HG03558 (cell line): ENCODE measurements around the gene NOXRED1.
"Not testable (repeated sequence)": the region's sequence is repeated elsewhere in the genome, so short reads cannot be mapped to it uniquely, and the experiment has no call there.

ENCODE experiments used
- ATAC-seq: cut with Tn5 transposase; IDR thresholded peaks from one replicate; pipeline ENCODE4 v1.9.1; 2021; ENCODE audit warnings: moderate number of reproducible peaks; ENCODE audit not compliant: unreplicated experiment; ENCODE audit errors: extremely low read depth

NOXRED1 gene

GRCh38 chr14:77423423-77423822, at the start of gene NOXRED1:
TSS of gene NOXRED1 (minus strand) at chr14:77423523. CDS start at chr14:77422889, 634 bp downstream.
- ATAC-seq = no peak

GRCh38 chr14:77470224-77470870, 47.0 kb upstream of the NOXRED1 start:
- ATAC-seq = no peak

- ATAC-seq = no peak
These were observed 46.2 kb upstream of the NOXRED1 start for GRCh38 chr14:77469539-77469938.

- ATAC-seq = no peak
These were observed 45.8 kb upstream of the NOXRED1 start for GRCh38 chr14:77469067-77469505.

- ATAC-seq = no peak
These were observed 44.5 kb upstream of the NOXRED1 start for GRCh38 chr14:77467801-77468200.

- ATAC-seq = no peak
These were observed 35.9 kb upstream of the NOXRED1 start for GRCh38 chr14:77459072-77459723.

GRCh38 chr14:77458249-77458950, 35.1 kb upstream of the NOXRED1 start:
- no peak for ATAC-seq

GRCh38 chr14:77457522-77458248, 34.4 kb upstream of the NOXRED1 start, which contains the start of the genes AHSA1 and VIPAS39:
TSS of gene AHSA1 (plus strand) at chr14:77458093. CDS start at chr14:77458190, 97 bp downstream.
TSS of gene VIPAS39 (minus strand) at chr14:77457601. CDS start at chr14:77454102, 3,499 bp downstream.
- peak; percentile 87 for ATAC-seq

- no peak for ATAC-seq
These were observed 33.8 kb upstream of the NOXRED1 start for GRCh38 chr14:77457115-77457521.

- ATAC-seq = no peak
These were observed 32.8 kb upstream of the NOXRED1 start for GRCh38 chr14:77455966-77456640.

- no peak for ATAC-seq
These were observed 18.9 kb upstream of the NOXRED1 start for GRCh38 chr14:77442196-77442595.

- ATAC-seq = no peak
These were observed 16.5 kb upstream of the NOXRED1 start for GRCh38 chr14:77439861-77440260.

- ATAC-seq = no peak
These were observed 15.3 kb upstream of the NOXRED1 start for GRCh38 chr14:77438596-77438995.

- ATAC-seq = no peak
These were observed 12.7 kb upstream of the NOXRED1 start for GRCh38 chr14:77436042-77436441.

- ATAC-seq = no peak
These were observed 3.1 kb upstream of the NOXRED1 start for GRCh38 chr14:77426396-77426795.

- no peak for ATAC-seq
These were observed 1.5 kb upstream of the NOXRED1 start for GRCh38 chr14:77424862-77425261.

- ATAC-seq = no peak
These were observed 2.1 kb downstream of the NOXRED1 start for GRCh38 chr14:77421201-77421600.

GRCh38 chr14:77416836-77417235, 6.5 kb downstream of the NOXRED1 start:
- ATAC-seq = no peak

GRCh38 chr14:77416098-77416497, 7.2 kb downstream of the NOXRED1 start:
- not testable (repeated sequence) for ATAC-seq
